Fibroblast of lung (primary cell): ENCODE results near the gene KPNA1.

ENCODE experiments used
- EZH2 ChIP-seq: IDR thresholded peaks from 2 replicates; pipeline ENCODE4 v1.5.1; 2012; ENCODE audit warnings: low read length, control low read depth, mild to moderate bottlenecking; ENCODE audit errors: missing control alignments
- TF ChIP-seq, protein P1 (sequence below), 2 donors: IDR thresholded peaks in 1 of 2; conservative IDR thresholded peaks in 1 of 2; 1 replicate in 1 of 2; 2 replicates in 1 of 2; pipeline ENCODE4 v1.5.1; 2011 to 2012; ENCODE audit warnings: low read length in 2 of 2, control low read depth in 1 of 2, inconsistent platforms in 1 of 2, low read depth in 1 of 2, mild to moderate bottlenecking in 1 of 2

GRCh38 chr3:122548076-122548475 lies 33.3 kb upstream of the KPNA1 start:
- TF ChIP-seq EZH2 = no peak
- TF ChIP-seq, protein P1, sequence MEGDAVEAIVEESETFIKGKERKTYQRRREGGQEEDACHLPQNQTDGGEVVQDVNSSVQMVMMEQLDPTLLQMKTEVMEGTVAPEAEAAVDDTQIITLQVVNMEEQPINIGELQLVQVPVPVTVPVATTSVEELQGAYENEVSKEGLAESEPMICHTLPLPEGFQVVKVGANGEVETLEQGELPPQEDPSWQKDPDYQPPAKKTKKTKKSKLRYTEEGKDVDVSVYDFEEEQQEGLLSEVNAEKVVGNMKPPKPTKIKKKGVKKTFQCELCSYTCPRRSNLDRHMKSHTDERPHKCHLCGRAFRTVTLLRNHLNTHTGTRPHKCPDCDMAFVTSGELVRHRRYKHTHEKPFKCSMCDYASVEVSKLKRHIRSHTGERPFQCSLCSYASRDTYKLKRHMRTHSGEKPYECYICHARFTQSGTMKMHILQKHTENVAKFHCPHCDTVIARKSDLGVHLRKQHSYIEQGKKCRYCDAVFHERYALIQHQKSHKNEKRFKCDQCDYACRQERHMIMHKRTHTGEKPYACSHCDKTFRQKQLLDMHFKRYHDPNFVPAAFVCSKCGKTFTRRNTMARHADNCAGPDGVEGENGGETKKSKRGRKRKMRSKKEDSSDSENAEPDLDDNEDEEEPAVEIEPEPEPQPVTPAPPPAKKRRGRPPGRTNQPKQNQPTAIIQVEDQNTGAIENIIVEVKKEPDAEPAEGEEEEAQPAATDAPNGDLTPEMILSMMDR (conservative IDR thresholded peaks at IDR 0.05 in 1 of 2, IDR thresholded peaks at IDR 0.05 in 1 of 2; ENCODE audit: low read depth in 1 of 2, low read length in 2 of 2) = no peak
